ENCODE results near the gene KSR2. TPM values are rescaled to one million over a fixed set of nuclear protein-coding genes. Genes with fewer than 3 reads are reported as not detected.

The KSR2 gene
- total and polyA plus RNA-seq, 10 of the 15 experiments (the other 5 are each of a cell fraction or from before 2014, with no cell fraction given) = under 0.01 to 1.5 (median 0.01) TPM; not detected in 3

- no peak for TF ChIP-seq NR2F1 (conservative IDR thresholded peaks at IDR 0.05)
- TF ChIP-seq YBX1 (IDR thresholded peaks at IDR 0.05) = no peak
- no peak for TF ChIP-seq ZNF274 (IDR thresholded peaks at IDR 0.05; ENCODE audit: insufficient read depth, insufficient read length)
Observed at GRCh38 chr12:117525766-117526165, 443.0 kb downstream of the KSR2 start (continued).

GRCh38 chr12:117524806-117525205 lies 444.0 kb downstream of the KSR2 start:
- RAD21 ChIA-PET (ENCODE audit: unreplicated experiment) = no interaction called here
- Histone ChIP-seq H4K20me1 (ENCODE audit: control insufficient read depth, insufficient read depth) (no peaks in the 10 kb centered on the region), H3K36me3 (ENCODE audit: control insufficient read depth in 2 of 2, insufficient read depth in 2 of 2, low read length in 1 of 2) (no peaks in the 10 kb centered on the region), H3K4me3 (no peak overlapping the region), H3K27me3 (replicated peaks in 1 of 2; ENCODE audit: control insufficient read depth in 2 of 2, insufficient read depth in 2 of 2, low read length in 1 of 2) (peaks cover 0 to 3% of the 10 kb centered on the region in 2 experiments; a peak in 1 of 4 replicates), H3K79me2 (ENCODE audit: control insufficient read depth, insufficient read depth, low read length) (no peaks in the 10 kb centered on the region), H3K9ac (ENCODE audit: control insufficient read depth, insufficient read depth, low read length) (no peak overlapping the region), H3K27ac (ENCODE audit: control insufficient read depth, insufficient read depth) (no peak overlapping the region), H3K4me2 (ENCODE audit: control insufficient read depth, insufficient read depth) (no peak overlapping the region), H2AFZ (ENCODE audit: control insufficient read depth, low read depth, low read length) (no peak overlapping the region), H3K9me3 (replicated peaks; ENCODE audit: control insufficient read depth, insufficient read depth, low read length) (no peaks in the 10 kb centered on the region), H3K4me1 (ENCODE audit: control insufficient read depth, insufficient read depth, low read length) (no peaks in the 10 kb centered on the region)
- SMC1A ChIA-PET (ENCODE audit: uncharacterized antibody, unreplicated experiment) = no interaction called here
- WGBS (ENCODE audit: insufficient coverage, insufficient replicate concordance, low lambda C conversion rate, missing lambda C conversion rate) = 43% methylated on average over 15 of the region's 17 CpGs
- FAIRE-seq (no peak), DNase-seq (ENCODE audit: low read depth, low spot score) (no peak), ATAC-seq (no peak)
- CTCF ChIA-PET = no interaction called here
- POLR2A ChIA-PET = no interaction called here
- intact Hi-C loops (cut with micrococcal nuclease; ENCODE audit: unreplicated experiment) (no loop called here), in situ Hi-C loops (cut with MboI) (no loop called here)
- BruUV-seq (replicated peaks) = no TSS peak
- TF ChIP-seq ZSCAN29 (IDR thresholded peaks at IDR 0.05) (no peak), SUZ12 (IDR thresholded peaks at IDR 0.05; ENCODE audit: unreplicated experiment) (no peak), WRNIP1 (IDR thresholded peaks at IDR 0.05; ENCODE audit: borderline replicate concordance, low read depth, low read length) (no peak), ZNF622 (IDR thresholded peaks at IDR 0.05) (no peak), MTA2 (IDR thresholded peaks at IDR 0.05; ENCODE audit: low read depth) (no peak), SRF (IDR thresholded peaks at IDR 0.05; ENCODE audit: low read depth in 2 of 2, low read length in 2 of 2) (no peak), SREBF1 (IDR thresholded peaks at IDR 0.05; ENCODE audit: low read length) (no peak), REST (IDR thresholded peaks at IDR 0.05; ENCODE audit: low read depth, low read length) (no peak), POLR2AphosphoS5 (IDR thresholded peaks at IDR 0.05; ENCODE audit: low read length) (no peak)

Measured in GM12878 (cell line).